ENCODE measurements around the gene MRTO4.
A peak's percentile ranks its signal among the peaks of the same experiment; 100 is the strongest.
"Not testable (repeated sequence)": the region's sequence is repeated elsewhere in the genome, so short reads cannot be mapped to it uniquely, and the experiment has no call there.

Gene MRTO4

DNA sequence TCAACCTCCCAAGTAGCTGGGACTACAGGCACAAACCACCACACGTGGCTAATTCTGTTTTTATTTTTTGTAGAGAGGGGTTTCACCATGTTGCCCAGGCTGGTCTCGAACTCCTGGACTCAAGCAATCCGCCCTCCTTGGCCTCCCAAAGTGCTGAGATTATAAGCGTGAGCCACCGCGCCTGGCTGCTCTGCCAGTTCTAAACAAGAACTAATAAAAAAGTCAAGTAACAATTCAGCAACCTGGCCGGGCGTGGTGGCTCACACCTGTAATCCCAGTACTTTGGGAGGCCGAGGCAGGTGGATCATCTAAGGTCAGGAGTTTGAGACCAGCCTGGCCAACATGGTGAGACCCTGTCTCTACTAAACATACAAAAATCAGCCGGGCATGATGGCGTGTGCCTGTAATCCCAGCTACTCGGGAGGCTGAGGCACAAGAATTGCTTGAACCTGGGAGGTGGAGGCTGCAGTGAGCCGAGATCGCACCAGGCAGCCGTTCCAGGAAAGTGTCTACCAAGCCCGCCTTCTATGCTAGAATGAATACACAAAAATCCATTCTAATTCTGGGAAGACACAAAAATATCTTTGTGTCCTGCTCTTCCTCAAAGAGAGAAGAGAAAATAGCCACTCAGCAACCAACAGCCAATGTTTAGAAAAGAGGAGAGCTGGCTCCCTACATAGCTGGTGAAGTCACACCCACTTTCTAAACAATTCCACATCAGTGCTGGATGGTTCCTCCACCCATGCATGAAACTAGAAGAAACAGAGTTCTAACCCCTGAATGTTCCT, 19.7 kb upstream of the MRTO4 start:
- H3K27ac ChIP-seq (ENCODE audit: low read length); H3K27me3 ChIP-seq (ENCODE audit: control insufficient read depth, insufficient read depth, low read length); H3K4me1 ChIP-seq (ENCODE audit: control insufficient read depth, low read depth, low read length); H3K9me3 ChIP-seq (ENCODE audit: control insufficient read depth, low read depth, low read length); H3K9ac ChIP-seq (ENCODE audit: low read length); H3K4me3 ChIP-seq (ENCODE audit: low read length): not testable (repeated sequence)
- peaks cover 74% of the 10 kb centered on the region for H3K36me3 ChIP-seq (ENCODE audit: control insufficient read depth, low read depth, low read length)

DNA sequence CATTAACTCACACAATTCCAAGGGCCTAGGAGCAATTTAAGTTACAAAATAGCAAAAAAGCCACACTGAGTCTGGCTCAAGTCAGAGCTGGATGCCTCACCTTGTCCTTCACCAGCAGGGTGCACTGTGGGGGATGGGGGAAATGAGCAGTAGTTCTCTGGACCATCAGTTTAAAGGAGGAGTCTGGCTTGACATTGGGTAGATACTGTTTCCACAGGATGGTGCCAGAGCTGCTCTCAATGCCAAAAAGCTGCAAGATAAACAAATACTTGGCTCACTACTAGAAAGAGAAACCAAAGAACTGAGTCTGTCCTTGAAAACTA, 19.1 kb upstream of the MRTO4 start:
- Histone ChIP-seq H3K9ac (ENCODE audit: low read length) (no peak overlapping the region), H3K4me3 (ENCODE audit: low read length) (no peak overlapping the region), H3K36me3 (ENCODE audit: control insufficient read depth, low read depth, low read length) (peaks cover 75% of the 10 kb centered on the region), H3K4me1 (ENCODE audit: control insufficient read depth, low read depth, low read length) (no peaks in the 10 kb centered on the region), H3K27ac (ENCODE audit: low read length) (no peak overlapping the region), H3K9me3 (ENCODE audit: control insufficient read depth, low read depth, low read length) (no peaks in the 10 kb centered on the region), H3K27me3 (ENCODE audit: control insufficient read depth, insufficient read depth, low read length) (no peaks in the 10 kb centered on the region)

DNA sequence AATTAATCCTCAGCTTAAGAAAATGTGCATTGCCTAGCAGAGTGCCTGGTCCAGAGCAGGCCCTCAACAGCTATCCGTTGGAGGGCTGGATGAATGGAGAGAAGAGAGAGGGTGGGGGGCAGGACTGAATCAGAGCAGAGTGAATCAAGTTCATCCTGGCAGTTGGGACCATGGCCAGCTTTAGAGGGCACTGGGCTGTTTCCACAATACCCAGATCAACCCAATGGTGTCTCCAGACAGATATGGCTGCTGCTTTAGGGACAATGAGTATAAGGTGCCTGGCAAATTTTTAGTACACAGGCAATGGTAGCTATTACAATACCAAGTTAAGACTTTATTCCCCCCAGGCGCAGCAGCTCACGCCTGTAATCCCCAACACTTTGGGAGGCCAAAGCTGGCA, 17.4 kb upstream of the MRTO4 start:
- no peaks in the 10 kb centered on the region for H3K27me3 ChIP-seq (ENCODE audit: control insufficient read depth, insufficient read depth, low read length)
- H3K27ac ChIP-seq (ENCODE audit: low read length): no peak overlapping the region
- peaks cover 81% of the 10 kb centered on the region for H3K36me3 ChIP-seq (ENCODE audit: control insufficient read depth, low read depth, low read length)
- H3K4me1 ChIP-seq (ENCODE audit: control insufficient read depth, low read depth, low read length): no peaks in the 10 kb centered on the region
- no peak overlapping the region for H3K9ac ChIP-seq (ENCODE audit: low read length)
- no peak overlapping the region for H3K4me3 ChIP-seq (ENCODE audit: low read length)
- no peaks in the 10 kb centered on the region for H3K9me3 ChIP-seq (ENCODE audit: control insufficient read depth, low read depth, low read length)

DNA sequence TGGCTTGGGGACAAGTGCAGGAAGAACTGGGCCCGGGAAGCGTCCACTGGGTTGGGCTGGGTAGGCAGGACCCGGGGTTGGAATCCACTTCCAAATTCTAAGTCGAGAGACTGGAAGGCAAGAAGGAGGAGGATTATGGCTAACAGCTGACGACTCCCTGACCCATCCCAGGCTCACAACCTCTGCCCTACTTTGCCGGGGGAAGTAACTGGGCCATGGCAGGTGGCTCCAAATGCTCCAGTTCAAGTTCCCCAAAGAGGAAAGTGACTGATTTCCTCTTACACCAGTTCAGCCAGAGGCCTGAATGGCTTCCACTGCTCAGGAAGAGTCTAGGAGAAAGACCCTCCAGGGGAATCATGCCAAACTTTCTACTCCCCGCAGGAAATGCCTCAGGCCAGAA, 11.7 kb upstream of the MRTO4 start:
- Histone ChIP-seq H3K36me3 (ENCODE audit: control insufficient read depth, low read depth, low read length) (peaks cover 79% of the 10 kb centered on the region), H3K9me3 (ENCODE audit: control insufficient read depth, low read depth, low read length) (no peaks in the 10 kb centered on the region), H3K4me1 (ENCODE audit: control insufficient read depth, low read depth, low read length) (no peaks in the 10 kb centered on the region), H3K27ac (ENCODE audit: low read length) (no peak overlapping the region), H3K4me3 (ENCODE audit: low read length) (no peak overlapping the region), H3K9ac (ENCODE audit: low read length) (no peak overlapping the region), H3K27me3 (ENCODE audit: control insufficient read depth, insufficient read depth, low read length) (no peaks in the 10 kb centered on the region)

DNA sequence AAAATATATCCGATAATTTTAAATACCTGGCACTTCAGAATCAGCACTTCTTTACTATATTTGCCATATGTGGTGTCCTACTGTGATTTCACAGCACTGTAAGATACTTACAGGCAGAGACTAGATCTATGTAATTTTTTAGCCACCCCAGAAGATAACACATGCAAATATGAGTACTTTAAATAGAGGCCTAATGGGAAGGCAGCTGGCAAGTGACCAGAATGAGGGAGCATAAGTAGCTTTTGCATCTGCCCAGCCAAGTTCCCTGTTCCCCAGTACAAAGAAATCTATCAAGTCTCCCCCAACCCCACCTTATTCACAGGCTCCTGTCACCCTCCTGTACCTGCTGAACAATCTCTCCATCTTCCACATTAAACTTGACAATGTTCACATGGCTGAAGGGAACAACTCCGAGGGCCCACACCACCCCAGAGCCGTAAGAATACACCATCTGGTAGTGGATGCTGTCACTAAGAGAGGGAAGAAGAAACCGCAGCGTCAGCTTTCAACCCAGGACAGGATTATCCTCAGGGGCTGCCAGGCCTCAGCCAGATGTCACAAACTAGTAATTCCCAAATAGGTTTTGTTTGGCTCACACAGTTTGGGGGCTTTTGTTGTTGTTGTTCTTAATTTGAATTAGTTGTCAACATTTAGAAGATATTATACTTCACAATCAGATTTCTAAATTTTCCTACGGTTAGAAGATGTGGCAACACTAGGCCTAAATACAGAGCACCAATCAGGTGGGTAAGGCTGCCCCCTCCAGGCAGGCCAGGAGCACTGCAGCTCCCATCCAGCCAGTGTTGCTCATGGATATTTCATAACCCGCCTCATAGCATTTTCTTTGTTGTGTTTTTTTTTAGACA, 10.7 kb upstream of the MRTO4 start:
- H3K27me3 ChIP-seq (ENCODE audit: control insufficient read depth, insufficient read depth, low read length): no peaks in the 10 kb centered on the region
- no peaks in the 10 kb centered on the region for H3K9me3 ChIP-seq (ENCODE audit: control insufficient read depth, low read depth, low read length)
- H3K9ac ChIP-seq (ENCODE audit: low read length): no peak overlapping the region
- no peak overlapping the region for H3K27ac ChIP-seq (ENCODE audit: low read length)
- peaks cover 77% of the 10 kb centered on the region for H3K36me3 ChIP-seq (ENCODE audit: control insufficient read depth, low read depth, low read length)
- H3K4me3 ChIP-seq (ENCODE audit: low read length): no peak overlapping the region
- no peaks in the 10 kb centered on the region for H3K4me1 ChIP-seq (ENCODE audit: control insufficient read depth, low read depth, low read length)

DNA sequence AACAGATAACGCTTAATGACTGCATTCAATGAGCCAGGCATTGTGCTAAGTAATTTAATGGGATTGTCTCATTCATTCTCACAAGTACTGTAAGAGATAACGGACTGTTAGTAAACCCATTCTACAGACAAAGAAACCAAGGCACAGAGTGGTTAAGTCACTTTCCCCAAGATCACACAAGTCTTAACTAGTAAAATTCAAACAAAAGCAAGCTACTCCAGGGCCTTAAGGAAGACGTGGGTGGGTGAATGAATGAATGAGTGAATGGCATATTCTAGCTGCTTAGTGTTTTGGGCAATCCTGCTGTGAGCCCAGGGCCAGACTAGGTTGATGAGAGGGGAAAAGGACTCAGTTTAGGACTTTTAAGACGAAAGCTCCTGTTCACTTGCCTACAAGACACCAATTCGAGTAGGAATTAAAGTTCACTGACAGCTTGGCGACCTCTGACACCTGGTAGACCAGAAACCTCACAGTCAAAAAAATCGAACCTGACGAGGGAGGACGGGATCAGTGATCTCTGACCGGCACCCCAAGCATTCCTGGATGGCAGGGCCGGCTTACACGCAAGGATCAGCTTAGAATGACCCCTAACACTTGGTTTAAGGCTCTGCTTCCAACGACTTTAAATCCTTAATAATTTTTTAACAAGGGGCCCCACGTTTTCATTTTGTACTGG, 838 bp upstream of the MRTO4 start:
- Histone ChIP-seq H3K27me3 (ENCODE audit: control insufficient read depth, insufficient read depth, low read length) (no peaks in the 10 kb centered on the region), H3K36me3 (ENCODE audit: control insufficient read depth, low read depth, low read length) (peaks cover 13% of the 10 kb centered on the region), H3K4me3 (ENCODE audit: low read length) (peak overlapping the region; percentile 98), H3K9me3 (ENCODE audit: control insufficient read depth, low read depth, low read length) (no peaks in the 10 kb centered on the region), H3K4me1 (ENCODE audit: control insufficient read depth, low read depth, low read length) (peaks cover 14% of the 10 kb centered on the region), H3K27ac (ENCODE audit: low read length) (peak overlapping the region; percentile 74), H3K9ac (ENCODE audit: low read length) (peak overlapping the region; percentile 99)

DNA sequence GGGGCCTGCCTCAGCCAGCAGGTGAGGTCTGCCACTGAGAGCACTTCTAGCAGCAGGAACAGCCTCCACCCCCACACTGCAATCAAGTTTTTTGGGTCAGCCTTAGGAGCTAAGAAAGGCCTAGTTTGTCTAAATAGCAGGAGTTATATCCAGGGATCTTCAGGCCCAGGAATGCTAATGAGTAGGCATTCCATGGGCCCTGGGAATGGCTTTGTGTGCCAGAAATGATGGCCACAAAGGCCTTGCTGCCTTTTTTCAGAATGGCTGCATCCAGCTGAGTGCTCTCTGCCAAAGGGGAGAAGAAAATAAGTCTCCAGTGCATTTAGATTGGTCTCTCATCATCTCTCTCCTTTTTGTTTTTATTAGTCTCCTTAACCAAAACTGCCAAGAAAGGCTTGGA, 2.8 kb downstream of the MRTO4 start:
- no peaks in the 10 kb centered on the region for H3K9me3 ChIP-seq (ENCODE audit: control insufficient read depth, low read depth, low read length)
- no peak overlapping the region for H3K27ac ChIP-seq (ENCODE audit: low read length)
- H3K4me1 ChIP-seq (ENCODE audit: control insufficient read depth, low read depth, low read length): peaks cover 14% of the 10 kb centered on the region
- peaks cover 50% of the 10 kb centered on the region for H3K36me3 ChIP-seq (ENCODE audit: control insufficient read depth, low read depth, low read length)
- H3K27me3 ChIP-seq (ENCODE audit: control insufficient read depth, insufficient read depth, low read length): no peaks in the 10 kb centered on the region
- H3K4me3 ChIP-seq (ENCODE audit: low read length): no peak overlapping the region
- no peak overlapping the region for H3K9ac ChIP-seq (ENCODE audit: low read length)

DNA sequence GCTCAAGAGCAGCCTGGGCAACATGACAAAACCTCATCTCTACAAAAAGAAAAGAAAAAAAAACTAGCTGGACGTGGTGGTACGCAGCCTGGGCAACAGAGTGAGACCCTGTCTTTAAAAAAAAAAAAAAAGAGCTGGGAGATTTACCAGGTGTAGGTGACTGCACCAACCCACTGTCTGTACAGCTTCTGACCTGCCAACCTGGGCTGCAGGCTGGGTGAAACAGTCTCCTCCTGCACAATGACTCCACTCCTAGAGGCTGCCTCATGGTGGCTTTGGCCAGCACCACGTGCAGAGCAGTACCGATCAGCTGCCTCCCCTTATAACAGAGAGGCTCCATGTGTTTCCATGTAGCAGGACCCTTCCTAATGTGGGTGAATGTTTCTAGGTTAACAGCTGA, 3.7 kb downstream of the MRTO4 start:
- Histone ChIP-seq H3K36me3 (ENCODE audit: control insufficient read depth, low read depth, low read length) (peaks cover 58% of the 10 kb centered on the region), H3K27me3 (ENCODE audit: control insufficient read depth, insufficient read depth, low read length) (no peaks in the 10 kb centered on the region)

DNA sequence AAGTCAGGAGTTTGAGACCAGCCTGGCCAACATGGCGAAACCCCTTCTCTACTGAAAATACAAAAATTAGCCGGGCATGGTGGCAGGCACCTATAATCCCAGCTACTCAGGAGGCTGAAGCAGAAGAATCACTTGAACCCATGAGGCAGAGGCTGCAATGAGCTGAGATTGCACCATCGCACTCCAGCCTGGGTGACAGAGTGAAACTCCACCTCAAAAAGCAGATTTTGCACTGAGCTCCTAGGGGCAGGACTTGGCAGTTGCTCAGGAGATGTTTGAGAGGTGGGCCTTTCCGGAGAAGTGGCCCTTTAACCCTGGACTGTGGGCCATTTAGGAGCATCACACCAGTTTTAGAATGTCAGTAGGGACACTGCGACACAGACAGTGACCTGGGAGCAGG, 4.7 kb downstream of the MRTO4 start:
- not testable (repeated sequence) for H3K27me3 ChIP-seq (ENCODE audit: control insufficient read depth, insufficient read depth, low read length); H3K27ac ChIP-seq (ENCODE audit: low read length); H3K4me3 ChIP-seq (ENCODE audit: low read length); H3K4me1 ChIP-seq (ENCODE audit: control insufficient read depth, low read depth, low read length); H3K9me3 ChIP-seq (ENCODE audit: control insufficient read depth, low read depth, low read length); H3K9ac ChIP-seq (ENCODE audit: low read length)
- H3K36me3 ChIP-seq (ENCODE audit: control insufficient read depth, low read depth, low read length): peaks cover 65% of the 10 kb centered on the region

More for the DNA sequence above, 3.7 kb downstream of the MRTO4 start:
- H3K9me3 ChIP-seq (ENCODE audit: control insufficient read depth, low read depth, low read length): no peaks in the 10 kb centered on the region
- H3K9ac ChIP-seq (ENCODE audit: low read length): no peak overlapping the region
- H3K27ac ChIP-seq (ENCODE audit: low read length): no peak overlapping the region
- H3K4me1 ChIP-seq (ENCODE audit: control insufficient read depth, low read depth, low read length): peaks cover 12% of the 10 kb centered on the region
- no peak overlapping the region for H3K4me3 ChIP-seq (ENCODE audit: low read length)

DNA sequence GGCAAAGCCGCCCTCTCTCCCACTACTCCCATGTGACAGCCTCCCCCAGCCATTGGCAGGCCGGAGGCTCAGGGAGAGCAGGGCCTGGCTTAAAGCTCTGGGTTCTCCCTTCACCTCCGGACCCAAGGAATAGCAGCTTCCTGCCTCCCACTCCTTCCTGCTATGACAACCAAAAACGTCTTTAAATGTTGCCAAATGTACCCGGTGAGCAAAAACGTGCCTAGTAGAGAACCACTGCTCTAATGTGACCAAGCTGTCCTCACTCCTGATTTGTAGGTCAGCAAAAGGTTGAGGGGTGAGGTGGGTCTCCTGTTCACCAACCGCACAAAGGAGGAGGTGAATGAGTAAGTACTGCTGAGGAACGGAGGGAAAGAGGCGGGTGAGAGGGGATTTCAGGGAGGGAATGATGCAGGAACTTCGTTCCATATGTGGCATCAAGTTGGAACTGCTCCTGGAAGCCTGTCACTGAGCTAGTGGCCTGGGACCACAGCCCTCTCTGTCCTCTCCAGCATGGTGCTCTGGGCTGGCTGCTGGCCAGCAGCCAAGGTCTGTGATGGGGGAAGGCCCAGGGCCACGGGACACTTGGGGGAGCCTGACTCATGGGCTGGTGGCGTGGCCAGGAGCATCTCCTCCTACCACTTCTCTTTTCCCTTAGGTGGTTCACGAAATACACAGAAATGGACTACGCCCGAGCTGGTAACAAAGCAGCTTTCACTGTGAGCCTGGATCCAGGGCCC, 5.7 kb downstream of the MRTO4 start:
- no peak overlapping the region for H3K27ac ChIP-seq (ENCODE audit: low read length)
- peaks cover 8% of the 10 kb centered on the region for H3K4me1 ChIP-seq (ENCODE audit: control insufficient read depth, low read depth, low read length)
- peaks cover 65% of the 10 kb centered on the region for H3K36me3 ChIP-seq (ENCODE audit: control insufficient read depth, low read depth, low read length)
- H3K9me3 ChIP-seq (ENCODE audit: control insufficient read depth, low read depth, low read length): no peaks in the 10 kb centered on the region
- no peak overlapping the region for H3K9ac ChIP-seq (ENCODE audit: low read length)
- no peak overlapping the region for H3K4me3 ChIP-seq (ENCODE audit: low read length)
- no peaks in the 10 kb centered on the region for H3K27me3 ChIP-seq (ENCODE audit: control insufficient read depth, insufficient read depth, low read length)

DNA sequence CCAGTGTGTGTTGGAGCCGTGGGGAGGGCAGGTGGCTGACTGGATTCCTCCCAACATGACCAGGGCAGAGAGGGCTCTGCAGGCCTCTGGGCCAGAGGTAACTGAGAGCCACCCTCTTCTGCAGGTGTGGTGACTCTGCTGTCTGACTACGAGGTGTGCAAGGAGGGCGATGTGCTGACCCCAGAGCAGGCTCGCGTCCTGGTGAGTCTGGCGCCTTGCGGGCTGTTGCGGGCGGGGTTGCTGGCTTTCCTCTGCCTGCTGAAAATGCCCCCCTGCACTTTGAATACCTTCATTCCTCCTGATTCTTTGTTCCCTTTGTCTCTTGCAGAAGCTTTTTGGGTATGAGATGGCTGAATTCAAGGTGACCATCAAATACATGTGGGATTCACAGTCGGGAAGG, 6.7 kb downstream of the MRTO4 start:
- no peaks in the 10 kb centered on the region for H3K27me3 ChIP-seq (ENCODE audit: control insufficient read depth, insufficient read depth, low read length)
- no peak overlapping the region for H3K4me3 ChIP-seq (ENCODE audit: low read length)
- H3K9me3 ChIP-seq (ENCODE audit: control insufficient read depth, low read depth, low read length): no peaks in the 10 kb centered on the region
- H3K36me3 ChIP-seq (ENCODE audit: control insufficient read depth, low read depth, low read length): peaks cover 65% of the 10 kb centered on the region
- no peak overlapping the region for H3K27ac ChIP-seq (ENCODE audit: low read length)
- no peak overlapping the region for H3K9ac ChIP-seq (ENCODE audit: low read length)
- H3K4me1 ChIP-seq (ENCODE audit: control insufficient read depth, low read depth, low read length): peaks cover under 1% of the 10 kb centered on the region
